Sigmoid colon (tissue), 4 donors: ENCODE measurements around the gene MRM2.

Source experiments
- EP300 ChIP-seq, 4 donors: sonication (generic); formaldehyde crosslinking; IDR thresholded peaks; one replicate each; pipeline ENCODE4 v1.6.1; 2017; ENCODE audit warnings: antibody characterized with exemption in 4 of 4
- POLR2A ChIP-seq, 2 donors: fragments of 450-650 bp; IDR thresholded peaks; one replicate each; pipeline ENCODE4 v1.6.1; 2016; ENCODE audit warnings: antibody characterized with exemption in 2 of 2, mild to moderate bottlenecking in 2 of 2, moderate library complexity in 2 of 2
- POLR2AphosphoS5 ChIP-seq, 4 donors: sonication (generic); formaldehyde crosslinking; IDR thresholded peaks; one replicate each; pipeline ENCODE4 v1.6.1; 2017; ENCODE audit warnings: antibody characterized with exemption in 4 of 4
- TF ChIP-seq, protein P1 (sequence below), 4 experiments: fragments of 450-650 bp in 3 of 4; fragments of 200-600 bp in 1 of 4; IDR thresholded peaks; one replicate each; pipeline ENCODE4 v1.5.1; 2016 to 2019; ENCODE audit warnings: antibody characterized with exemption in 4 of 4, mild to moderate bottlenecking in 3 of 4, moderate library complexity in 2 of 4

DNA sequence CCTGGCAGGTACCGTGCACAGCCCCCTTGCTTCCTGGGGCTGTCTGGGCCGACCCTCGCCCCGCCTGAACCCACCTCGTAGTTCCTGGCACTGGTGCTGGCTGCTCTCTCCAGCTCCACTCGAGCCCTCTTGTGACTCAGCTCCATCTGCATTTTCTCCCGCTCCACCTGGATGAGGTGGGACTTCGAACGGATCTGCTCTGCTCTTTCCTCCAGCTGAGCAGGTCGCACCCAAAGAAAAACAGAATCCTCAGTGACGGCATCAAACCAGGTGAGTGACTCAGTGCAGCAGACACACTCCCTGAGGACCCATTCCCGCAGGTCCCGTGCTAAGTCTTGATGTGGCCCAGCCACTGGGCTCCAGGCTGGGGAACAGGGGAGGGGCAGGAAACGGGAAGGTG lies 16.7 kb downstream of the MRM2 start:
- TF ChIP-seq, protein P1, sequence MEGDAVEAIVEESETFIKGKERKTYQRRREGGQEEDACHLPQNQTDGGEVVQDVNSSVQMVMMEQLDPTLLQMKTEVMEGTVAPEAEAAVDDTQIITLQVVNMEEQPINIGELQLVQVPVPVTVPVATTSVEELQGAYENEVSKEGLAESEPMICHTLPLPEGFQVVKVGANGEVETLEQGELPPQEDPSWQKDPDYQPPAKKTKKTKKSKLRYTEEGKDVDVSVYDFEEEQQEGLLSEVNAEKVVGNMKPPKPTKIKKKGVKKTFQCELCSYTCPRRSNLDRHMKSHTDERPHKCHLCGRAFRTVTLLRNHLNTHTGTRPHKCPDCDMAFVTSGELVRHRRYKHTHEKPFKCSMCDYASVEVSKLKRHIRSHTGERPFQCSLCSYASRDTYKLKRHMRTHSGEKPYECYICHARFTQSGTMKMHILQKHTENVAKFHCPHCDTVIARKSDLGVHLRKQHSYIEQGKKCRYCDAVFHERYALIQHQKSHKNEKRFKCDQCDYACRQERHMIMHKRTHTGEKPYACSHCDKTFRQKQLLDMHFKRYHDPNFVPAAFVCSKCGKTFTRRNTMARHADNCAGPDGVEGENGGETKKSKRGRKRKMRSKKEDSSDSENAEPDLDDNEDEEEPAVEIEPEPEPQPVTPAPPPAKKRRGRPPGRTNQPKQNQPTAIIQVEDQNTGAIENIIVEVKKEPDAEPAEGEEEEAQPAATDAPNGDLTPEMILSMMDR (IDR thresholded peaks at IDR 0.05) = no peak
- TF ChIP-seq POLR2AphosphoS5 (IDR thresholded peaks at IDR 0.05) = no peak
- no peak for TF ChIP-seq POLR2A (IDR thresholded peaks at IDR 0.05)
- TF ChIP-seq EP300 (IDR thresholded peaks at IDR 0.05) = no peak
